H9 (cell line): Measurements from ENCODE around the gene PISD. TPM values are rescaled to one million over a fixed set of nuclear protein-coding genes. Genes with fewer than 3 reads are reported as not detected.
A peak's percentile ranks its signal among the peaks of the same experiment; 100 is the strongest.

Experiments
- DNase-seq: peaks from one replicate; pipeline ENCODE4 v3.0.0-alpha.2; 2017
- H2AFZ ChIP-seq: one replicate; pipeline ENCODE4 v1.6.1; 2013; ENCODE audit warnings: mild to moderate bottlenecking, low read length, control low read depth, moderate library complexity
- H2AK5ac ChIP-seq: 2 replicates; pipeline ENCODE4 v1.6.1; 2013; ENCODE audit warnings: low read length, control low read depth, mixed read lengths; ENCODE audit not compliant: insufficient read length
- H2BK120ac ChIP-seq: one replicate; pipeline ENCODE4 v1.6.1; 2013; ENCODE audit warnings: low read depth, mild to moderate bottlenecking, low read length, control low read depth, inconsistent platforms; ENCODE audit not compliant: poor library complexity, severe bottlenecking
- H2BK12ac ChIP-seq: 2 replicates; pipeline ENCODE4 v1.6.1; 2013; ENCODE audit warnings: low read length, control low read depth, mixed read lengths, low read depth; ENCODE audit not compliant: insufficient read length
- H2BK15ac ChIP-seq: 2 replicates; pipeline ENCODE4 v1.6.1; 2013; ENCODE audit warnings: low read depth, low read length, control low read depth
- H2BK20ac ChIP-seq: one replicate; pipeline ENCODE4 v1.6.1; 2013; ENCODE audit warnings: low read depth, mild to moderate bottlenecking, low read length, control low read depth, inconsistent platforms; ENCODE audit not compliant: poor library complexity, severe bottlenecking
- H2BK5ac ChIP-seq: 2 replicates; pipeline ENCODE4 v1.6.1; 2013; ENCODE audit warnings: low read length, control low read depth, mixed read lengths; ENCODE audit not compliant: insufficient read length
- H3K14ac ChIP-seq: 2 replicates; pipeline ENCODE4 v1.6.1; 2013; ENCODE audit warnings: low read length, control low read depth; ENCODE audit not compliant: insufficient read depth
- H3K18ac ChIP-seq: 2 replicates; pipeline ENCODE4 v1.6.1; 2013; ENCODE audit warnings: low read depth, mild to moderate bottlenecking, mixed read lengths, low read length, control low read depth; ENCODE audit not compliant: insufficient read length
- H3K23ac ChIP-seq: 2 replicates; pipeline ENCODE4 v1.6.1; 2013; ENCODE audit warnings: low read length, control low read depth, mixed read lengths, low read depth; ENCODE audit not compliant: insufficient read length
- H3K23me2 ChIP-seq: 2 replicates; pipeline ENCODE4 v1.6.1; 2013; ENCODE audit warnings: low read depth, mild to moderate bottlenecking, mixed read lengths, low read length, control low read depth; ENCODE audit not compliant: insufficient read length, poor library complexity, severe bottlenecking
- H3K27ac ChIP-seq: 2 replicates; pipeline ENCODE4 v1.5.1; 2013; ENCODE audit warnings: low read length, control low read depth, mixed read lengths, low read depth; ENCODE audit not compliant: insufficient read length
- H3K27me3 ChIP-seq: 2 replicates; pipeline ENCODE4 v1.6.1; 2013; ENCODE audit warnings: low read length, control low read depth, inconsistent platforms; ENCODE audit not compliant: insufficient read depth
- H3K4ac ChIP-seq: 2 replicates; pipeline ENCODE4 v1.6.1; 2013; ENCODE audit warnings: low read depth, mild to moderate bottlenecking, control low read depth, inconsistent platforms, low read length, moderate library complexity
- H3K4me1 ChIP-seq: 2 replicates; pipeline ENCODE4 v1.6.1; 2013; ENCODE audit warnings: low read length, control low read depth, inconsistent platforms; ENCODE audit not compliant: insufficient read depth
- H3K4me2 ChIP-seq: 2 replicates; pipeline ENCODE4 v1.6.1; 2013; ENCODE audit warnings: low read length, control low read depth, mixed read lengths; ENCODE audit not compliant: insufficient read length, insufficient read depth
- H3K56ac ChIP-seq: 2 replicates; pipeline ENCODE4 v1.6.1; 2013; ENCODE audit warnings: low read depth, mild to moderate bottlenecking, mixed read lengths, low read length, control low read depth; ENCODE audit not compliant: insufficient read length
- H3K79me1 ChIP-seq: 2 replicates; pipeline ENCODE4 v1.6.1; 2013; ENCODE audit warnings: low read depth, mild to moderate bottlenecking, moderate library complexity, low read length, control low read depth, inconsistent platforms; ENCODE audit not compliant: insufficient read depth, poor library complexity, severe bottlenecking
- H3K79me2 ChIP-seq: 2 replicates; pipeline ENCODE4 v1.6.1; 2013; ENCODE audit warnings: low read length, control low read depth, inconsistent platforms; ENCODE audit not compliant: insufficient read depth
- H3K9ac ChIP-seq: 2 replicates; pipeline ENCODE4 v1.6.1; 2013; ENCODE audit warnings: low read length, control low read depth, mixed read lengths; ENCODE audit not compliant: insufficient read length; ENCODE audit errors: extremely low read depth
- H3K9me3 ChIP-seq: one replicate; pipeline ENCODE4 v1.6.1; 2013; ENCODE audit warnings: low read depth, low read length, inconsistent platforms; ENCODE audit not compliant: control insufficient read depth
- H3T11ph ChIP-seq: one replicate; pipeline ENCODE4 v1.6.1; 2013; ENCODE audit warnings: mild to moderate bottlenecking, low read length, control low read depth, inconsistent platforms
- H4K20me1 ChIP-seq: one replicate; pipeline ENCODE4 v1.6.1; 2013; ENCODE audit not compliant: control insufficient read depth, insufficient read length, insufficient read depth
- H4K5ac ChIP-seq: 2 replicates; pipeline ENCODE4 v1.6.1; 2013; ENCODE audit warnings: low read depth, mild to moderate bottlenecking, mixed read lengths, low read length, control low read depth; ENCODE audit not compliant: insufficient read length
- H4K8ac ChIP-seq: replicated peaks from 2 replicates; pipeline ENCODE4 v1.6.1; 2013; ENCODE audit warnings: low read length, control low read depth, mixed read lengths, low read depth; ENCODE audit not compliant: insufficient read length
- H4K91ac ChIP-seq: 2 replicates; pipeline ENCODE4 v1.6.1; 2013; ENCODE audit warnings: low read depth, mild to moderate bottlenecking, moderate library complexity, mixed read lengths, low read length, control low read depth; ENCODE audit not compliant: insufficient read length
- H3K27ac Mint-ChIP-seq, 3 experiments: 2 replicates in 2 of 3; 3 replicates in 1 of 3; pipeline ENCODE4 v1.8.0; 2020 to 2021; ENCODE audit warnings: mixed read lengths in 3 of 3, mild to moderate bottlenecking in 1 of 3, moderate library complexity in 1 of 3
- H3K27me3 Mint-ChIP-seq: 2 replicates; pipeline ENCODE4 v1.8.0; 2021; ENCODE audit warnings: low read depth, mild to moderate bottlenecking, moderate library complexity, mixed read lengths
- H3K36me3 Mint-ChIP-seq, 3 experiments: 2 replicates in 2 of 3; 3 replicates in 1 of 3; pipeline ENCODE4 v1.8.0; 2020 to 2021; ENCODE audit warnings: low read depth in 3 of 3, mixed read lengths in 3 of 3; ENCODE audit not compliant: insufficient read depth in 1 of 3
- H3K4me1 Mint-ChIP-seq, 2 experiments: 2 replicates each; pipeline ENCODE4 v1.8.0; 2020; ENCODE audit warnings: mixed read lengths in 2 of 2
- H3K4me3 Mint-ChIP-seq, 2 experiments: 2 replicates in 1 of 2; 3 replicates in 1 of 2; pipeline ENCODE4 v1.8.0; 2020 to 2021; ENCODE audit warnings: mild to moderate bottlenecking in 2 of 2, mixed read lengths in 2 of 2, moderate library complexity in 1 of 2
- H3K9me3 Mint-ChIP-seq, 2 experiments: 2 replicates in 1 of 2; 3 replicates in 1 of 2; pipeline ENCODE4 v1.8.0; 2020; ENCODE audit warnings: mild to moderate bottlenecking in 2 of 2, mixed read lengths in 2 of 2, moderate library complexity in 1 of 2
- CTCF ChIP-seq: fragments of 200-600 bp; sonication (generic); conservative IDR thresholded peaks from 3 replicates; pipeline ENCODE4 v1.8.0; 2021; ENCODE audit warnings: antibody characterized with exemption, mild to moderate bottlenecking
- WGBS: extraction: QIAGEN DNeasy Blood & Tissue Kit; methylation state at CpG from one replicate; pipeline ENCODE4 v1.1.7; 2013; ENCODE audit warnings: missing lambda C conversion rate, low lambda C conversion rate, mixed read lengths; ENCODE audit not compliant: insufficient read length; ENCODE audit errors: extremely low coverage; 5-methylcytosine and 5-hydroxymethylcytosine counted together
- total RNA-seq: library from RNA; stranded (reverse); gene quantifications from 2 replicates; pipeline ENCODE4 v1.2.1, GENCODE V29; 2021

The PISD gene
- total RNA-seq, 1 experiment from 2014 or later, result 62.0 TPM

- Histone ChIP-seq H3K14ac (no peak overlapping the region), H3K4me2 (no peak overlapping the region), H3K23me2 (no peaks in the 10 kb centered on the region), H3K18ac (no peak overlapping the region), H3K4me1 (peaks cover 2% of the 10 kb centered on the region; the same call in 1 of the 2 replicates), H2BK120ac (no peak overlapping the region), H4K8ac (no peak overlapping the region), H2BK12ac (no peak overlapping the region), H4K20me1 (no peaks in the 10 kb centered on the region), H2BK20ac (no peak overlapping the region), H3K9me3 (no peaks in the 10 kb centered on the region), H2AK5ac (no peak overlapping the region), H3K27ac (no peak overlapping the region), H3K56ac (no peak overlapping the region), H3T11ph (no peak overlapping the region), H4K91ac (no peak overlapping the region), H3K9ac (no peak overlapping the region), H4K5ac (no peak overlapping the region), H3K79me2 (no peaks in the 10 kb centered on the region; the same call in 1 of the 2 replicates), H3K23ac (no peak overlapping the region), H2BK15ac (no peak overlapping the region), H2AFZ (no peak overlapping the region), H3K4ac (no peak overlapping the region), H3K27me3 (no peaks in the 10 kb centered on the region), H2BK5ac (no peak overlapping the region), H3K79me1 (peaks cover 2% of the 10 kb centered on the region)
- no peak for DNase-seq
- Mint-ChIP-seq H3K27me3 (no peaks in the 10 kb centered on the region), H3K27ac (peak overlapping the region in 2 of 3 experiments; percentile 73 to 77; a peak in 5 of 7 replicates), H3K4me1 (peaks cover 17 to 25% of the 10 kb centered on the region in 2 experiments), H3K36me3 (peaks cover 14 to 51% (median 48%) of the 10 kb centered on the region in 3 experiments; a peak in 6 of 7 replicates), H3K9me3 (no peaks in the 10 kb centered on the region), H3K4me3 (peak overlapping the region; percentile 10 to 36; a peak in 4 of 5 replicates)
- no CpG with 5 or more reads among the region's 11 CpGs for WGBS
- no peak for TF ChIP-seq CTCF
Measured at GRCh38 chr22:31647523-31648320, 14.3 kb downstream of the PISD start.
